Cortex of kidney (tissue), 1 donor: ENCODE measurements around the gene SEC16A.

Experiments used
- DNase-seq: peaks from one replicate; lab custom pipeline; 2025; lab: John Stamatoyannopoulos, UW

Gene SEC16A

DNA sequence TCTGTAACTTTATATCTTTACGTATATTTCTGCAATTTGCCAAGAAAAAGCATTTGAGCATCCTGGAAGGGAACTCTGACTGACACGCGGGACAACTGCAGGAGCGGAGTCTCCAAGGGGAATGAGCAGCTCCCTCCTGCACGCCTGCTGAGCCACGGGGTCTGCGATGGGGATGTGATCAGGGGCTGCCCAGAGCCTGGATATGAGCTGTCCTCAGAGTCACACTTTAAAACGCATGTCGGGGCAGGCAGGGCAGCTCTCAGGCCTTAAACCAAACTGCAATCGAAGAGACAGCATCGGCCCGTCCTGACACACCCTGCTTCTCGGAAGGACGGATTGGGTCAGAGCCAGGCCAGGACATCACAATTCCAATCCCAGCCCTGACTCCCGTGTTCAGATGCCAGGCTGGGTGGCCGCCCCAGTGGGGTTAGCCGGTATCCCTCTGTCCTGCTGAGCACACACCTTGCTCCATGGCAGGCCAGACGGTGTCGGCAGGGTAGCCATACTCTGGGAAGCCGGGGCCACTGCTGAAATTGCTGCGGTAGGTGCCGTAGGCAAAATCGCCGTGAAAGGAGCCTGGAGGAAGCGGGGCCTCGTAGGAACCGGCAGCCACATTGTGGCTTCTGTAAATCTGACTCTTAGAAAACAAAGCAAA is 17.2 kb downstream of the SEC16A start:
- no peak for DNase-seq

DNA sequence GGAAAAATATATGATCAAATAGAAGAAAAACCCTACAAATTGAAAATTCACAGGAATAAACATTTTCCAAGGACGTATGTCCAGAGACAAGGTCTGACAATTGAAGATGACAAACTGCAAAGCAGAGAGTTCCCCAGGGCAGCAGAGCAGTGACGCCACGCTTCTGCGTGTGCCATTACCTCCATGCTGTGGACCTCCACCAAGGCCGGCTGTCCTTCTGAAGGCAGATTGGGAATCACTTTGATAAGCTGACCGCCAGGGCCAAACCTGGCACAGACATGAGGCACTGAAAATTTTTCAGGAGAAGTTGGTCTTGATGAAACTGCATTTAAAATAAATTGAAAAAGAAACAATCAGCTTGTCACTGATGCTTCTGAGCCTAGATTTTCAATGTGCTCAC is 18.6 kb downstream of the SEC16A start:
- no peak for DNase-seq

DNA sequence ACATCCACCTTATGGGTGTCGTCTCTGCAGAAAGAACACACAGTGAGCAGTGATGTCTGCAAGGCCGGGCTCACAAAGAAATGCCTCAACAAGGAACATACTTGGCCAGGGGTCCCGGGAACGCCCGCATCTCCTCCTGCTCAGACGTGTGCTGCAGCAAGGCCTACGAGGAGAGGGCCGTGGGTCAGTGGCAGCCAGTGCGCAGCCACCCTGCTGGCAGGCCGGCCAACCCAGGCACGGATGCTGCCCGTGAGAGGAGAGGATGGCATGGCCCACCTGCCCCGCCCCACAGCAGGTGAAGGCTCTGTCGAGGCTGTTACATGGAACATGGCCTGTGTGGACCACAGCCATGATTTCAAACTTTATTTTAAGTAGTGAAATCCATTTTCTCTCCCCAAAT is 19.3 kb downstream of the SEC16A start:
- DNase-seq, result no peak

DNA sequence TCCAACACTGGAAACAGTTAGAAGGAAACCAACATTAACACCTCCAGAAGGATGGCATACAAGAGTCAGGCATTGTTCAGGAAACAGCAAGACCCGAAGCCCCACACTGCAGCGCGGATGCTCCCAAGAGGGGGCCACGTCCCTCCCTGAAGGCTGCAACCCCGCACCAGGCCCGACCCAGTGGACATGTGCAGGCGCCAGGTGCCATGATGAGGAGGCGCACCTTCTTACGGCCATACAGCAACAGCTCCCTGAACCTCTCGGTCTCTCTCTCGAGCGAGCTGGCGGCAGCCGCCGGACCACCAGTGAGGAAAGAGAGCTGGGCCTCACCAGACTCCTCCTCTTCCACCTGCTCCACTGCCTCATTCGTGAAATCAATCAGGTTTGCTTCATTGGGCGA is 20.2 kb downstream of the SEC16A start:
- no peak for DNase-seq

DNA sequence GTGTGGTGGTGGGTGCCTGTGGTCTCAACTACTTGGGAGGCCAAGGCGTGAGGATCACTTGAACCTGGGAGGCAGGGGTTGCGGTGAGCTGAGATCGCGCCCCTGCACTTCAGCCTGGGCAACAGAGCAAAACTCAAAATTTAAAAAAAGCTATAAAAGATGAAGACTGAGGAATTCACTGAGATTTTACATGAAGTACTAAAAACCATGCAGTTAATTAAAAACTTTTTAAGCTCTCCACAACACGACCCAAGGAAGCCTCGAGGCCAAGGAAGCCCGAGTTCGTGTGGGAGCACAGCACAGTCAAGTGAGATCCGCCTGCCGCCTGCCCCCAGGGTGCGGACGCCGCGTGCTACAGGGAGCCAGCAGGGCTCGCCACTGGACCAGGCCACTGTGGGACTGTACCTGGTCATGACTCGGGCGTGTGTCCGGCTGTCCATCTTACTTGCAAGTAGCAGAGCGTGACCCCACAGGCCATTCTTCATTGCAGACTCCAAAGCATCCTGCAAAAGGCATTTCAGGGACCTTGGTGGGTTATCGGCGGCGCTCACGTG is 22.0 kb downstream of the SEC16A start:
- DNase-seq, result no peak

DNA sequence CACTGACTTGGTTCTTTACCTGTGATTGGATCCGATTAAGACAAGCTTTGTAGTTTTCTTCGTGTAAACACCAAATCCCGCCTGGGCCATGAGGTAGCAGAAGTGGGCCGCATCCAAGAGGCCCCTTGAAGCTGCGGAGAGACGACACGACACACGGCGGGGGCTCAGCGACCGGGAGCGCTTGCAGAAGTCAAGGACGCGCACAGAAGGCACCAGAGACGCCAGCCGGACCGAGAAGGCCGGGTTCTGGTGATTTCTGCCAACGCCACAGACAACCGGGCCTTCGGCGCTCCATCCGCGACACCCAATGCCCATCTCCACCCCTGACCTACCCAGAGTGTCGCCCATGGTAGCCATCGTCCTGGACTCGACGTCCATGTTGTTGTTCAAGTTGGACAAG is 23.4 kb downstream of the SEC16A start:
- DNase-seq, result no peak

DNA sequence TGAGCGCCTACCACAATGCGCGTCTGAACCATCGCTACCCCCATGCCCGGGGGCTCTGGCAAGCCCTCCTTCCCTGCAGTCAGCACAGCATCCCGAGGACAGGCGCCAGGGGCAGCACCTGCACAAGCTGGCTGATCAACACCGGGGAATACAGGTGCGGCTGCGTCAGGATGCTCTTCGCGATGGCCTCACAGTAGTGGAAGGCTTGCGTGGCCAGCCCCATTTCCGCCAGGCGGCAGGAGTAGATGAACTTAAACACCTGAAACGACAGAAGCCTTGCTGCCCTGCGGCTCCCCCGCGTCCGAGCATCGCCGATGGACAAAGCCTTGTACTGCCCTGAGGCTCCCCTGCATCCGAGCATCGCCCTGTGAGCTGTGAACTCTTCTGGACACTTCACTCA is 25.5 kb downstream of the SEC16A start:
- no peak for DNase-seq

DNA sequence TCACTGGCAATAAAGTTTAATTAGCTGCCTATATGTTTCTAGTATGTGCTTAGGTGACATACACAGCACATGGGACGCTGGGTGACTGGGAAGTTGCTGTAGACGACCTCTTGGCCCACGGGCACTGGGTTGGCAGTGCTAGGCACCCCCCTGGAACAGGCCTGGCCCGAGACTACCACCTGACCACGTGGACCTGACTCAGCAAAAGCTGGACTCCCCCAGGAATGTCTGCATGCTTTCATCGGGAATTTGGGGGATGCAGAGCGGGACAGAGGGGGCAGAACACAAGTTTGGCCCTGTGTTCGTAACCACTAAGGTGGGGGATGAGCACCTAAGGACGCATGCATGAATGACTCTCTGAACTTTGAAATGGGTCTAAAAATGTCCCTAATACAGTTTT is 26.6 kb downstream of the SEC16A start:
- no peak for DNase-seq

DNA sequence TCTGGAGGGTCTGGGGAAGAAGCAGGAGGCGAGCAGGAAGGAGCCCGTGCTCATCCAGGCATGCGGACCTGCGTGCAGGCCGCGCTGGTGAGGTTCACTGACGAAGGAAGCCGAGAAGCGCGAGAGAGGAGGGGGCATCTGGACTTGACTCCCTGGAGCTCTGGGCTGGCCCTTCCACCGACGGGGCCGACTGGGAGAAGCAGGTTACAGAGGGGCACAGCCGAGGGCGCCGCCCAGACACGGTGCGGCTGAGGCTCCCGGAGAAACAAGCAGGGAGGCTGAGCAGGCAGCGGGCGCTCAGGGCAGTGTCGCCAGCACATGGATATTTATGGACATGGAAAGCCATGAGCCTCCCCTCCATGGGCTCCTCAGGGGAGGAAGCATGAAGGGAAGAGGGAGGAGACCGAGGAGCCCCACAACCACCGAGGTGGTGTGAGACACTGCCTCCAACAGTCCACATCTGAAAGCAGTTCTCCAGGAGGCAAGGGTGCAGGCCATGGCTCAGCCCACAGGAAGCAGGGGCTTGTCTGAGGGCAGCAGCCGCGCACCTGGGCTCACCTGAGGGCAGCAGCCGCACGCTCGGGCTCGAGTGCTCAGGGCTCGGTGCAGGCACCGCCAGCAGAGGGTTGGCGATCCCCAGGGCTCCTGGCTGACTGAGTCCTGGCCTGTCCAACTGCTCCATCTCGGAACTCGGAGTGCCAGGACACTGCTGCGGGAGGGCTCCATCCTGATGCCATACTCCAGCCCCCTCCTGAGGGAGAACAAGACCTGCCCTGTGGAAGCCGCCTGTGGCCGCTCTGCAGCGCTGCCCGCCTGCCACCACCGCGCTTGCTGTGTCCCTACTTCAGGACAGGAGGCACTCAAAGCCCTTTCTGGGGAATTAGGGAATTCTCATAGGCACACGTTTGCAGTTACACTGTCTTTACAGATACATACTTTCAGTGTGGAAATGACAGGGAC is 27.5 kb downstream of the SEC16A start:
- DNase-seq, result no peak

DNA sequence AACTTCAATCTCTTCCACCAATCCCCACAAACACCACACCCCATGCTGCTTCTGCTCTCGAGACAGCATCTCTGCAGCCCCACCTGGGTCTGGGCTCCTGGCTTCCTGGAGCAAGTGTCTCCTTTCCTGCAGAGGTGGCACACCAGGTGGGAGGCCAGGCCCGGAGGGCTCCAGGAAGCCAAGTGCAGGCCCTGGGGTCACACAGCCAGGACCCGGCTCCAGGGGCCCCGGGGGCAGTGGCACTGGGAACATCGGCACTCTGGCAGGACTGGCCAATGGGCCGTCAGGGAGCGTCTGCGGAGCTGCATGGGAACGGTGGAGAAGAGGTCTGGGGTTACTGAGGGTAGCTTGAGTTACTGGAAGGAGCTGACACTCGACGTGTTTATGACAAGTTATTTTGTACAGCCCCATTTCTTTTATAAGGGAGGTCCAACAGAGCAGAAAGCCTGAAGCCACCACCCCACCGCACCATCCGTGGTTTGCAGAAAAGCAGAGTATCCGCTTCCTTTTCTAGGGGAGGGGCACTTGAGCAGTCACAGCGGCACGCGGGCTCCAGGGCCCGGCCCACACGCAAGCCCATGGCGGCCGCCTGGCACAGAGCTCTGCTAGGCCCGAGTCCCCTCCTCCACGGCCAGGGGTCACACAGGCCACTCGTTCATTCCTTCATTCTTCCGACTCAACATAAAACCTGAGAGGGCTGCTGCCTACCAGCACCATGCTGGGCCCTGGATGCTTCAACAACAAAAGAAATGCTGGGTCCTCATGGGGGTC is 28.6 kb downstream of the SEC16A start:
- DNase-seq, result no peak

DNA sequence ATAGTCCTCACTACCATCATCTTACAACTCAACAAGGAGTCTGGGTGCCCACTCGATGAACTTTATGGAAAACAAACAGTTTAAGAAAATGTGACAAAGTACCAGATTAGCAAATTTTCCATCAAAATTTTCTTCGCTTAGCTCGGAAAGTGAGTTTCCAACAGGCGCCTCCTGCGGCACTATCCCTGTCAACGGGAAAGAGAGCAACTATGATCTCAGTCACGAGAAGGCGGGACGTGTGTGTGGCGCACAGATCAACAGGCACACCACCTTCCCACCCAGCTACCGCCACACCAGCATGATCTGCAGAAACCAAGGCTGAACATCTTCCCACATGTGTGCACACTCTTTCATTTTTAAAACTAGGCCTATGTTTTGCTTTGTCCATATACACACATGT is 29.5 kb downstream of the SEC16A start:
- DNase-seq, result no peak

DNA sequence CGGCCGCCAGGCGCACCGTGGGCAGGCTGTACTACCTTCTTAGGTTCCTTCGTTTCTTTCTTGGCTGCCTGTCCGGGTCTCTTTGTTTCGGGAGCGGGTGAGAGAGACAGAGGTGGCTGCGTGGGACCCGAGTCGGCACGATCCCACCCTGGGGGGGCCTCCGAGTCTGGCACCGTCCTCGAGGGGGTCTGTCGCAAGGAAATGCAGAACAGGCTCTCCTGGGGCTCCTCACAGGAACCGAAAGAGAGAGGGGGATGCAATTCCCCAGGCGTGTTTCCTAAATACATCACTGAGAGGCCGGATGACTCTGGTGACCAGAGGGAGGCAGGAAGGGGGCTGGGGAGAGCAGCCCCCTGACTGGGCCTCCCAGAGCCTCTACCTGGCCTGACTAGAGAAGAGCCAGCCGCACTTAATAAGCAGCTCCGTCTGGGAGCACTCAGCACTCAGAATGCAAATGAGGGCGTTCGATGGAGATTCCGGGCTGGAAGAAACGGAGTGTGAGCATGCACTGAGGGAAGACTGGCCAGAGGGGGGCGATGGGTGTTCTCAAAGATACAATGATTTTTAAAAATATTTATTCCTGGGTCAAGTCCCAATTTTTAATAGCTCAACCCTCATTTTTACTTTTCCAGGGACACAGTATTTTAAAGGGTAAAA is 31.5 kb downstream of the SEC16A start:
- DNase-seq, result no peak

DNA sequence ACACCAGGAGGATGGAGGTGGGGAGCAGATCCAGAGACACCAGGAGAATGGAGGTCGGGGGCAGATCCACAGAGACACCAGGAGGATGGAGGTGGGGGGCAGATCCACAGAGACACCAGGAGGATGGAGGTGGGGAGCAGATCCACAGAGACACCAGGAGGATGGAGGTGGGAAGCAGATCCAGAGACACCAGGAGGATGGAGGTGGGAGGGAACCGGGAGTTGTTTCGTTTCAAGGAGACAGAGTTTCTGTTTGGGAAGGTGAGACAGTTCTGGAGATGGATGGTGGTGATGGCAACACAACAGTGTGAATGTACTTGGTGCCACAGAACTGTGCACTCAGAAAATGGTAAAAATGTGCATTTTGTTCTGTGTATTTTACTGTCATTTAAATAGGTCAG is 34.2 kb downstream of the SEC16A start:
- no peak for DNase-seq

DNA sequence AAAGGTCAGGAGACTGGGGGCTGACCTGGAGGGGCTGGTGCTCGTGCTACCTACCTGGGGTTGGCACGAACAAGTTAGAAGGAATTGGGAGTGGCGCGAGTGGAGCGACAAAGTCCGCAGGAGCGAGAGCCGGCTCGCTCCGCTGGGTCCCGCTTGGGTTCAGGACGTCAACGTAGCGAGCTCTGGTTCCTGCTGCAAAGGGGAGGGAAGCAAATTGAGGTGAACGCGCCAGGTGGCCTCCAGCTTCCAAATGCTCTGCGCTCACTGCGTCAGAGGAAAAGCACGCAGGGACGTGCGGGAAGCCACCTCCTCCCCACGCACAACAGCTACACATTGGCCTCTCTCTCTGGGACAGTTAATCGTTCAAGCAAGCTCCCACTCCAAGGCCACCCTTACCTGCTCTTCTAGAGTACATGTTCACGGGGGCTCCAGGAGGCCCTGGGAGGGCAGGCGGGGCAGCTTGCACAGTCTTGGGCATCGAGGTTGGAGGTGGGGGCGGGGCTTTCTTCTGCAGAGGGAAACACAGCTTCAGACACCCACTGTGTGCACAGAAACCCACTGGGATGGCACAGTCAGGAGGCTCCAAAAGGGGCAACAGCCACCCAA is 35.6 kb downstream of the SEC16A start:
- DNase-seq, result no peak

DNA sequence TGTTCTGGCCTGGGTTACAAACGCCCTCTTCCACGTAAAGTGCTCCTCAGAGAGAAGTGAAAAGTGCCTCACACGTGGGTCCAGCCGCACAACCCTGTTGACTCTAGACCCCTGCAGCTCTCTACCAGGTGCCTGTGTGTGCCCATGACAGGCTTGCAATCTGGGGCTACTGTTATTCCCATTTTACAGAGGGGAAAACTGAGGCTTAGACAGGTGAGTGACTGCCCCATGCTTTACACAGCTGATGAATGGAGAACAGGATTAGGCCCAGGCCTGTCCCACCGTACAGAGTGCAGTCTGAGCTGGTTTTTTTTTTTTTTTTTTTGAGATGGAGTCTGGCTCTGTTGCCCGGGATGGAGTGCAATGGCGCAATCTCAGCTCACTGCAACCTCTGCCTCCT is 37.0 kb downstream of the SEC16A start:
- DNase-seq, result no peak

DNA sequence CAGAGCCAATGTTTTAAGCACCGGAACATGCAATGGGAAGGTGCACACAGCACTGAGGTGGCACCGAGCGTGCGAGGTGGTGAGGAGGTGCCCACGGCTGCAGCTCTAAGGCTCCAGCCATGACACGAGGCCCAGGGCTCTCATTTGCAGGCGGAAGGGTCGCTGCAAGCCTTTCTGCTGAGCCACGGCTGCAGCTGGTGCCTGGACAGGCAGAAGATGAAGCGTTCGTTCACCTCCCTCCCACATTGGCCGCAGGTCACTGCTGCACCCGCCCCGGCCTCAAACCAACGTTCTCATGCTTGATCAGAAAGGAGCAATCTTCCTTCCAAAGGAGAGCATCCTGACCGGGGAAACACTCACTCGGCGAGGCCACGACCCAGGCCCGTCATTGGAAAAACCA is 38.7 kb downstream of the SEC16A start:
- no peak for DNase-seq

DNA sequence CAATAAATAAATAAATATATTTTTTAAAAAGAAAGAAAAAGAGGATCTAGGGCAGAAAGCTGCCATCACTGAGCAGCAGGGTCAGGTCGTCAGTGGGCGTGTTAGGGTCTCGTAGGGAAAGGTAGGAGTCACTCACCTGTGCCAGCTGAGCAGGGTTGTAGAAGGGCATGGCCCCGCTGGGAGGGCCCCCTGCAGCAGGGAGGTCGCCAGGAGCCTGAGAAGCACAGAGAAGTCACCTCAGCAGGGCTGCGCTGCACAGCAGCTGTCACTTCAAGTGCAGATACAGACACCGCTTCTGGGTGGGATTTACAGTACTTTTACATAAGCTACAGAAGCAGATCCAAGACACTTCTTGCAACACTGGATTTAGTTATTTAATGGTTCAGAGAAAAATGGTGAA is 39.2 kb downstream of the SEC16A start:
- no peak for DNase-seq

DNA sequence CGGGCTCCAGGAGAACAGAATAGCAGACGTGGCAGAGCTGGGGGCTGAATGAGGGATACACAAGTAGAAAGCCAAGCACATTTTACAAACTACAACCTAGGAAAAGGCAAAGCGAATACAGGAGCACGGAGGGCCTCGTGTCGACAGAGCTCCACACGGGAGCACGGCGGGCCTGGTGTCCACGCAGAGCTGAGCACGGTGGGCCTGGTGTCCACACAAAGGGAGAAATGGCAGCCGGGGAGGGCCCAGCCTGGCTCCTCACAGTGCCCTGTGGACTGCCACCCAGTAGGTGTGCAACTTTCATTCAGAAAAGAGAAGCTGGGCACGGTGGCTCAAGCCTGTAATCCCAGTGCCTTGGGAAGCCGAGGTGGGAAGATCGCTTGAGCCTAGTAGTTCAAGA is 39.8 kb downstream of the SEC16A start:
- DNase-seq, result no peak

DNA sequence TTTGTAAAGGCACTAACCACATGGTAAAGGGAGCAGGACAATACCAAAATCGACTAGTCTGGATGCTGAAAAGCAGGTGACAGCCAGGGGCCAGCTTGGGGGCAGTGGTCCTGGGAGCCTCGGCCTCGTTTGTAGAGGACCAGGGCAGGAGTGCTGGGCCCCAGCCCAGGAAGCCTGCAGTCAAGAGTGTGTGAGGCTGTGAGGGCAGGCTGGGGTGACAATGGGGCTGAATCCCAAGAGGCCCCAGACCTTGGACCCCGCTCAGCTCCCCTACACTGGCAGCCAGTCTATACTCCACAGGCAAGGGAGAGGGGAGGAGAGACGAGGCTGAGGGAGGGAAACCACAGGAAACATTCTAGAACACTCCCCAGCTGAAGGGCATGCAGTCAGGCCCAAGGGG is 40.6 kb downstream of the SEC16A start:
- DNase-seq, result no peak

DNA sequence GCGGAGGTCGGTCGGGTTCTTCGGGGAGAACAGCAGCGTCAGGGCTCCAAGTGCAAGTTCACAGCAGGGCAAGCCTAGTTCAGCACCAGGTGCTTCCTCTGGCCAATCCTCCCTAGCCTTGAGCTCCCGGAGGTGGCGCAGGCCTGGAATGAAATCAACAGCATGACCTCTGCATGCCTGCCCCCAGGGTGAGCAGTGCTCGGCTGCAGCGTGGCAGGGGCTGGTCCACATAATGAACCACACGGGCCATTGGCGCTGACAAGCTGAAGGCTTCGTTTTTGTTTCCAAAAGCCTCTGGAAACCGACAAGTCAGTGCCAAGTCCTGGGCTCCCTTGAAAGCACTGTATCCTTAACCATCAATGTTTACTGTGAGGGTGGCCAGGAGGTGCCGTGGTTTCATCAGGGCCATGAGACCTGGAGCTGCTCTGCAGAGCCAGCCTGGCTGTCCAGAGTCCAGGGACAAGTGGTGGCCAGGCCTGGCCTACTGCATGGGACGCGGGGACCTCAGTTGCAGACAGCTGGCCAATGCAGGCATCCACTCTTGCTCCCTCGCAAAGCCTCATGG is 41.1 kb downstream of the SEC16A start:
- DNase-seq, result no peak

DNA sequence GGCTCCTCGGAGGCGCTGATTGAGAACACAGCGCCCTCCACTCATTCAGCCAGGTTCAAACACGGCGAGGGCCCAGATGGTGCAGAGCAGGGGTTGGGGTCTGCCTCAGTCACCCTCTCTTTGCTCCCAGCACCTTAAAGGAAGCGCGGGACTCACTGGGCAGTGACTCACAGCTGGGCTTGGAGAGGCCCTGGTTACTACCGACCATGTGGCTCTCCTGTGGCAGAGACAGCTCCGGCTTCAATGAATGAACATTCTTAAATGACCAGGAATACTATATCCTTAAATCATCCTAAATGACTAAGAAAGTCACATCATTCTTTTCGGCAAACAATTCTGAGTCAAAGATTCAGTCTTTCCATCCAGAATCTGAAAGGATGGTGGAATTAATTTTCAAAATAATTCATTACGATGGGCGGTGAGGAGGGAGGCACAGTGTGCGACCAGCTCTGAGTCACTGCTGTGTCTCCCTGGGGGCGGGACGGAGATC is 41.6 kb downstream of the SEC16A start:
- no peak for DNase-seq
